WTC11 (cell line): ENCODE data around the gene ZDHHC18.

ENCODE experiments used
- ATF3 ChIP-seq: sonication (generic); formaldehyde crosslinking; conservative IDR thresholded peaks from 2 replicates; pipeline ENCODE4 v1.8.1; 2022; ENCODE audit warnings: mild to moderate bottlenecking, missing genetic modification reagents
- CDX4 ChIP-seq: fragments of 250-450 bp; sonication (Bioruptor Pico); IDR thresholded peaks from 2 replicates; pipeline ENCODE4 v1.9.0; 2021; ENCODE audit warnings: moderate library complexity, mild to moderate bottlenecking, inconsistent platforms, borderline replicate concordance
- CTCF ChIP-seq: fragments of 200-600 bp; IDR thresholded peaks from 2 replicates; pipeline ENCODE4 v1.8.0; 2022; ENCODE audit warnings: antibody characterized with exemption
- KAT7 ChIP-seq: sonication (generic); formaldehyde crosslinking; IDR thresholded peaks from 2 replicates; pipeline ENCODE4 v1.8.1; 2023; ENCODE audit warnings: missing genetic modification reagents, mild to moderate bottlenecking, borderline replicate concordance
- MAX ChIP-seq: sonication (generic); formaldehyde crosslinking; IDR thresholded peaks from 2 replicates; pipeline ENCODE4 v1.8.0; 2022; ENCODE audit warnings: mild to moderate bottlenecking, missing genetic modification reagents
- NR2C2 ChIP-seq: sonication (generic); formaldehyde crosslinking; IDR thresholded peaks from 2 replicates; pipeline ENCODE4 v1.8.0; 2022; ENCODE audit warnings: mild to moderate bottlenecking, missing genetic modification reagents
- NR3C1 ChIP-seq: sonication (generic); formaldehyde crosslinking; conservative IDR thresholded peaks from 2 replicates; pipeline ENCODE4 v1.8.1; 2023; ENCODE audit warnings: low read depth, mild to moderate bottlenecking, missing genetic modification reagents
- RELA ChIP-seq: sonication (generic); formaldehyde crosslinking; IDR thresholded peaks from 2 replicates; pipeline ENCODE4 v1.8.1; 2022; ENCODE audit warnings: missing genetic modification reagents, mild to moderate bottlenecking, borderline replicate concordance
- ZBTB21 ChIP-seq: sonication (generic); formaldehyde crosslinking; IDR thresholded peaks from 2 replicates; pipeline ENCODE4 v1.8.1; 2023; ENCODE audit warnings: mild to moderate bottlenecking, missing genetic modification reagents, borderline replicate concordance

- TF ChIP-seq RELA (no peak), CTCF (no peak), ZBTB21 (CRISPR knock-in tag) (no peak), KAT7 (no peak), NR2C2 (CRISPR knock-in tag) (no peak), ATF3 (CRISPR knock-in tag) (no peak), MAX (CRISPR knock-in tag) (no peak), NR3C1 (CRISPR knock-in tag) (no peak), CDX4 (CRISPR knock-in tag) (no peak)
Observed at GRCh38 chr1:26855636-26856035, 29.1 kb downstream of the ZDHHC18 start.
